ENCODE data around the gene KCTD16.

GRCh38 chr5:144131261-144131660, 39.4 kb upstream of the KCTD16 start:
- TF ChIP-seq CTCF (IDR thresholded peaks at IDR 0.05) (no peak), SIN3A (IDR thresholded peaks at IDR 0.05; ENCODE audit: borderline replicate concordance, insufficient read depth, low read depth, low read length) (no peak)

All from Panc1 (cell line).